Esophagus muscularis mucosa (tissue), 4 donors: ENCODE measurements around the gene ELP4. TPM values are rescaled to one million over a fixed set of nuclear protein-coding genes. Genes with fewer than 3 reads are reported as not detected.
A peak's percentile ranks its signal among the peaks of the same experiment; 100 is the strongest.

ENCODE experiments used
- DNase-seq: peaks from one replicate; pipeline ENCODE4 v3.0.0-alpha.2; 2017; ENCODE audit errors: extremely low spot score
- H3K27ac ChIP-seq, 4 donors: fragments of 200-600 bp; sonication (generic); replicated peaks in 1 of 4; 1 replicate in 3 of 4; 2 replicates in 1 of 4; pipeline ENCODE4 v1.5.1; 2016 to 2019; ENCODE audit warnings: mild to moderate bottlenecking in 1 of 4
- H3K27me3 ChIP-seq, 4 donors: fragments of 200-600 bp; sonication (generic); one replicate each; pipeline versions ENCODE4 v1.5.1 to v1.6.0; 2016 to 2019
- H3K36me3 ChIP-seq, 4 donors: fragments of 200-600 bp; sonication (generic); one replicate each; pipeline ENCODE4 v1.5.1; 2016 to 2019
- H3K4me1 ChIP-seq, 4 donors: fragments of 200-600 bp; sonication (generic); one replicate each; pipeline ENCODE4 v1.5.1; 2016 to 2019
- H3K4me3 ChIP-seq, 4 donors: fragments of 200-600 bp; sonication (generic); 1 replicate in 2 of 4; 2 replicates in 2 of 4; pipeline ENCODE4 v1.5.1; 2016 to 2019; ENCODE audit warnings: mild to moderate bottlenecking in 4 of 4, moderate library complexity in 1 of 4
- H3K9me3 ChIP-seq, 4 donors: fragments of 200-600 bp; sonication (generic); 1 replicate in 3 of 4; 2 replicates in 1 of 4; pipeline ENCODE4 v1.5.1; 2016 to 2019
- EP300 ChIP-seq: sonication (generic); formaldehyde crosslinking; IDR thresholded peaks from one replicate; pipeline ENCODE4 v1.6.1; 2017; ENCODE audit warnings: antibody characterized with exemption
- POLR2A ChIP-seq: fragments of 450-650 bp; IDR thresholded peaks from one replicate; pipeline ENCODE4 v1.6.1; 2017; ENCODE audit warnings: antibody characterized with exemption, moderate library complexity, mild to moderate bottlenecking, low read depth
- POLR2AphosphoS5 ChIP-seq, 2 donors: sonication (generic); formaldehyde crosslinking; IDR thresholded peaks; one replicate each; pipeline ENCODE4 v1.6.1; 2017; ENCODE audit warnings: antibody characterized with exemption in 2 of 2
- WGBS: methylation state at CpG from one replicate; pipeline ENCODE4 v1.1.5; 2018; 5-methylcytosine and 5-hydroxymethylcytosine counted together
- intact Hi-C: fragments of 100-400 bp; cut with DNase I; formaldehyde crosslinking; loops from one replicate; pipeline ENCODE4 v1.15.1; 2023
- total RNA-seq, 4 donors: library from RNA; depleted of rRNA; stranded (reverse); fragments of >200 nt; gene quantifications; one replicate each; pipeline versions ENCODE4 v1.1.0 to v1.2.1, GENCODE V29; 2016
- TF ChIP-seq, protein P1 (sequence below), 3 experiments: fragments of 200-600 bp in 2 of 3; fragments of 450-650 bp in 1 of 3; sonication (generic) in 2 of 3; IDR thresholded peaks; one replicate each; pipeline ENCODE4 v1.5.1; 2017 to 2019; ENCODE audit warnings: antibody characterized with exemption in 3 of 3, mild to moderate bottlenecking in 2 of 3, moderate library complexity in 1 of 3

Gene ELP4
- total RNA-seq, 4 donors from 2014 or later = 18.1 to 25.5 (median 19.2) TPM

GRCh38 chr11:31783252-31783651, 273.7 kb downstream of the ELP4 start:
- Histone ChIP-seq H3K4me3 (no peak overlapping the region), H3K36me3 (peaks cover 0 to 5% (median 0%) of the 10 kb centered on the region in 4 donors), H3K9me3 (no peaks in the 10 kb centered on the region), H3K4me1 (no peaks in the 10 kb centered on the region), H3K27ac (no peak overlapping the region), H3K27me3 (no peaks in the 10 kb centered on the region)
- DNase-seq = no peak
- WGBS = 97% methylated on average over 6 of the region's 6 CpGs
- intact Hi-C loops = no loop called here
- TF ChIP-seq POLR2A (no peak), POLR2AphosphoS5 (IDR thresholded peaks at IDR 0.05) (no peak), EP300 (no peak)
- TF ChIP-seq, protein P1, sequence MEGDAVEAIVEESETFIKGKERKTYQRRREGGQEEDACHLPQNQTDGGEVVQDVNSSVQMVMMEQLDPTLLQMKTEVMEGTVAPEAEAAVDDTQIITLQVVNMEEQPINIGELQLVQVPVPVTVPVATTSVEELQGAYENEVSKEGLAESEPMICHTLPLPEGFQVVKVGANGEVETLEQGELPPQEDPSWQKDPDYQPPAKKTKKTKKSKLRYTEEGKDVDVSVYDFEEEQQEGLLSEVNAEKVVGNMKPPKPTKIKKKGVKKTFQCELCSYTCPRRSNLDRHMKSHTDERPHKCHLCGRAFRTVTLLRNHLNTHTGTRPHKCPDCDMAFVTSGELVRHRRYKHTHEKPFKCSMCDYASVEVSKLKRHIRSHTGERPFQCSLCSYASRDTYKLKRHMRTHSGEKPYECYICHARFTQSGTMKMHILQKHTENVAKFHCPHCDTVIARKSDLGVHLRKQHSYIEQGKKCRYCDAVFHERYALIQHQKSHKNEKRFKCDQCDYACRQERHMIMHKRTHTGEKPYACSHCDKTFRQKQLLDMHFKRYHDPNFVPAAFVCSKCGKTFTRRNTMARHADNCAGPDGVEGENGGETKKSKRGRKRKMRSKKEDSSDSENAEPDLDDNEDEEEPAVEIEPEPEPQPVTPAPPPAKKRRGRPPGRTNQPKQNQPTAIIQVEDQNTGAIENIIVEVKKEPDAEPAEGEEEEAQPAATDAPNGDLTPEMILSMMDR (IDR thresholded peaks at IDR 0.05) = no peak

- Histone ChIP-seq H3K9me3 (no peaks in the 10 kb centered on the region), H3K4me1 (no peaks in the 10 kb centered on the region), H3K27me3 (no peaks in the 10 kb centered on the region), H3K27ac (no peak overlapping the region), H3K36me3 (peaks cover 0 to 5% (median 0%) of the 10 kb centered on the region in 4 donors), H3K4me3 (no peak overlapping the region)
- intact Hi-C loops = no loop called here
- no peak for DNase-seq
- WGBS = 97% methylated on average over 2 of the region's 2 CpGs
- no peak for TF ChIP-seq EP300
- no peak for TF ChIP-seq POLR2AphosphoS5 (IDR thresholded peaks at IDR 0.05)
- TF ChIP-seq, protein P1 (IDR thresholded peaks at IDR 0.05) = no peak
- no peak for TF ChIP-seq POLR2A
Measured at GRCh38 chr11:31784611-31785010, 275.0 kb downstream of the ELP4 start.

GRCh38 chr11:31786996-31787685, 277.6 kb downstream of the ELP4 start:
- no peaks in the 10 kb centered on the region for H3K9me3 ChIP-seq
- no peak overlapping the region for H3K27ac ChIP-seq
- intact Hi-C loops = no loop called here
- TF ChIP-seq POLR2A (no peak), POLR2AphosphoS5 (IDR thresholded peaks at IDR 0.05) (no peak), EP300 (no peak)
- TF ChIP-seq, protein P1 (IDR thresholded peaks at IDR 0.05) = no peak
- H3K36me3 ChIP-seq = peaks cover 0 to 5% (median 0%) of the 10 kb centered on the region in 4 donors
- DNase-seq = peak; percentile 81
- H3K4me3 ChIP-seq = no peak overlapping the region
- no peaks in the 10 kb centered on the region for H3K27me3 ChIP-seq
- peaks cover 0 to 8% (median 4%) of the 10 kb centered on the region in 4 donors for H3K4me1 ChIP-seq
- 86% methylated on average over 16 of the region's 16 CpGs for WGBS

GRCh38 chr11:31788085-31788484, 278.5 kb downstream of the ELP4 start:
- WGBS = 80% methylated on average over 3 of the region's 3 CpGs
- Histone ChIP-seq H3K27me3 (no peaks in the 10 kb centered on the region), H3K4me1 (peaks cover 0 to 11% (median 5%) of the 10 kb centered on the region in 4 donors), H3K36me3 (peaks cover 0 to 5% (median 0%) of the 10 kb centered on the region in 4 donors), H3K27ac (no peak overlapping the region), H3K4me3 (no peak overlapping the region), H3K9me3 (no peaks in the 10 kb centered on the region)
- intact Hi-C loops = no loop called here
- peak; percentile 62 for DNase-seq
- no peak for TF ChIP-seq POLR2A
- TF ChIP-seq EP300 = no peak
- TF ChIP-seq, protein P1 (IDR thresholded peaks at IDR 0.05) = no peak
- no peak for TF ChIP-seq POLR2AphosphoS5 (IDR thresholded peaks at IDR 0.05)
